Hepatocyte (in vitro differentiated cells): Measurements from ENCODE around the gene ZNF8.
"Not testable (repeated sequence)": the region's sequence is repeated elsewhere in the genome, so short reads cannot be mapped to it uniquely, and the experiment has no call there.

Experiments
- EZH2 ChIP-seq: fragments of 200-600 bp; sonication (generic); IDR thresholded peaks from 2 replicates; pipeline ENCODE4 v1.6.1; 2016; ENCODE audit warnings: antibody characterized with exemption, mild to moderate bottlenecking, borderline replicate concordance
- EZH2phosphoT487 ChIP-seq: fragments of 200-600 bp; sonication (generic); IDR thresholded peaks from one replicate; pipeline ENCODE4 v1.6.1; 2018; ENCODE audit warnings: antibody characterized with exemption, mild to moderate bottlenecking, low read depth, moderate library complexity; ENCODE audit not compliant: unreplicated experiment, severe bottlenecking
- TF ChIP-seq, protein P1 (sequence below): fragments of 200-600 bp; sonication (generic); IDR thresholded peaks from 2 replicates; pipeline ENCODE4 v1.5.1; 2016; ENCODE audit warnings: antibody characterized with exemption, mild to moderate bottlenecking; ENCODE audit not compliant: poor library complexity

DNA sequence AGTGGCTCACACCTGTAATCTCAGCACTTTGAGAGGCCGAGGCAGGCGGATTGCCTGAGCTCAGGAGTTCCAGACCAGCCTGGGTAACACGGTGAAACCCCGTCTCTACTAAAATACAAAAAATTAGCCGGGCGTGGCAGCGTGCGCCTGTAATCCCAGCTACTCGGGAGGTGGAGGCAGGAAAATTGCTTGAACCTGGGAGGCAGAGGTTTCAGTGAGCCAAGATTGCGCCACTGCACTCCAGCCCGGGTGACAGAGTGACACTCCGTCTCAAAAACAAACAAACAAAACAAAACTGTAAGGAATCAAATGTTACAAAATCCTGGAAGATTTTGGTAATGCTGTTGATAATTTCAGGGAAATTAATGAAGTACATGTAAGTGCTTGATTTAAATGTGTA lies 69.3 kb downstream of the ZNF8 start:
- TF ChIP-seq, protein P1, sequence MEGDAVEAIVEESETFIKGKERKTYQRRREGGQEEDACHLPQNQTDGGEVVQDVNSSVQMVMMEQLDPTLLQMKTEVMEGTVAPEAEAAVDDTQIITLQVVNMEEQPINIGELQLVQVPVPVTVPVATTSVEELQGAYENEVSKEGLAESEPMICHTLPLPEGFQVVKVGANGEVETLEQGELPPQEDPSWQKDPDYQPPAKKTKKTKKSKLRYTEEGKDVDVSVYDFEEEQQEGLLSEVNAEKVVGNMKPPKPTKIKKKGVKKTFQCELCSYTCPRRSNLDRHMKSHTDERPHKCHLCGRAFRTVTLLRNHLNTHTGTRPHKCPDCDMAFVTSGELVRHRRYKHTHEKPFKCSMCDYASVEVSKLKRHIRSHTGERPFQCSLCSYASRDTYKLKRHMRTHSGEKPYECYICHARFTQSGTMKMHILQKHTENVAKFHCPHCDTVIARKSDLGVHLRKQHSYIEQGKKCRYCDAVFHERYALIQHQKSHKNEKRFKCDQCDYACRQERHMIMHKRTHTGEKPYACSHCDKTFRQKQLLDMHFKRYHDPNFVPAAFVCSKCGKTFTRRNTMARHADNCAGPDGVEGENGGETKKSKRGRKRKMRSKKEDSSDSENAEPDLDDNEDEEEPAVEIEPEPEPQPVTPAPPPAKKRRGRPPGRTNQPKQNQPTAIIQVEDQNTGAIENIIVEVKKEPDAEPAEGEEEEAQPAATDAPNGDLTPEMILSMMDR = not testable (repeated sequence)
- not testable (repeated sequence) for TF ChIP-seq EZH2phosphoT487, EZH2
